NCI-H2171 (cell line): ENCODE measurements around the gene CABLES1.
A peak's percentile ranks its signal among the peaks of the same experiment; 100 is the strongest.

Experiments
- DNase-seq: peaks from one replicate; lab custom pipeline; 2025; lab: John Stamatoyannopoulos, UW

CABLES1 gene

GRCh38 chr18:23241833-23242496 is 106.7 kb downstream of the CABLES1 start:
- DNase-seq, result peak; percentile 43

GRCh38 chr18:23243178-23243577 is 107.9 kb downstream of the CABLES1 start:
- no peak for DNase-seq

DNA sequence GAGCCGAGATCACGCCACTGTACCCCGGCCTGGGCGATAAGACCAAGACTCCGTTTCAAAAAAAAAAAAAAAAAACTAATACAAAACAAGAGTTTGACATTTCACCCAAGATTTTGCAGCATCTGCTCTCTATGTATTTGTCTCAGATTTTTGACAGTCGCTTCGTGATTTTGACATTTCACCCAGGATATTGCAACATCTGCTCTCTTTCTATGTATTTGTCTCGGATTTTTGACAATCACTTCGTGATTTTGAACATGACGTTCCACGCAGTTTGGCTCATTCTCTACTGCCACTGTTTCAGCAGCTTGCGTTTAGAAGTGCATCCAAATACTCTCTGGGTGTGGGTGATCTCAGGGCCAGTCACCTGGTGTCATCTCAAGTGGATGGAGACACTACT is 108.5 kb downstream of the CABLES1 start:
- no peak for DNase-seq

GRCh38 chr18:23244401-23244800 is 109.1 kb downstream of the CABLES1 start:
- peak; percentile 71 for DNase-seq

- no peak for DNase-seq
Measured at GRCh38 chr18:23245461-23245860, 110.2 kb downstream of the CABLES1 start.

DNA sequence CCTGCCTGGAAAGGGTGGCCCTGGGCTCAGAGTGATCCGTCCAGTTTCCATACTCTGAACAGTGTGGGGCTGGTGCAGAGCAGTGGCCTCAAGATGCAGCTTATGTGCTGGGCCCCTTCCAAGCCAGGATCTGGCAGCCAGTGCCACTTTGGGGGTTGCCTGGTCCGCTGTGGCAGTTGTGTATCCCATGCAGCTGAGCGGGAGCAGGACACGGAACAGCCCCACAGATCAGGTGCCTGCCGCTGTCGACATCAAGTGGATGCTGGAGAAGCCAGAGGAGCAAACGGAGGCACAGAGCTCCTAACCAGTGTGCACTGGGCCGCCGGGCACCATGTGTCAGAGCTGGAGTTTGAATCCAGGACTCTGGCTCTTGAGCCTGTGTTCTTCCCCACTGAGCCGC is 112.0 kb downstream of the CABLES1 start:
- DNase-seq, result no peak

- no peak for DNase-seq
Measured at GRCh38 chr18:23247896-23248295, 112.6 kb downstream of the CABLES1 start.

DNA sequence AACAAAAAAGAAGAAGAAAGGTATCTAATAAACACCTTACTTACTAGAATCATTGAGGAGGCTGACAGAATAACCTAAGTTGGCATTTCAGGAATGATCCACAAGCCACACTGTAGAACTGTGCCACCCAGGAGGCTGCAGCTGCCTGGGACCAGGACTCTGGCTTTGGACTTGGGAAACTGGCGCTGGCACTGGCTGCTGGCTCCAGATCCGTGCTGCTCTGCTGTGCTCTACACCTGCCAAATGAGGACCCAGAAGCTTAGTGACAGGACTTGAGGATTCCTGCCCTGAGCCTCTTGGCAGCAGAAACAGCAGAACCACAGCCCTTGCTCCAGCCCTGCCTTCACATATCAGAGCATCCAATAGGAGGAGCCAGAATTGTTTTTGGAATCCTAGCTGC is 113.5 kb downstream of the CABLES1 start:
- DNase-seq, result no peak

GRCh38 chr18:23249348-23249747 is 114.1 kb downstream of the CABLES1 start:
- no peak for DNase-seq

DNA sequence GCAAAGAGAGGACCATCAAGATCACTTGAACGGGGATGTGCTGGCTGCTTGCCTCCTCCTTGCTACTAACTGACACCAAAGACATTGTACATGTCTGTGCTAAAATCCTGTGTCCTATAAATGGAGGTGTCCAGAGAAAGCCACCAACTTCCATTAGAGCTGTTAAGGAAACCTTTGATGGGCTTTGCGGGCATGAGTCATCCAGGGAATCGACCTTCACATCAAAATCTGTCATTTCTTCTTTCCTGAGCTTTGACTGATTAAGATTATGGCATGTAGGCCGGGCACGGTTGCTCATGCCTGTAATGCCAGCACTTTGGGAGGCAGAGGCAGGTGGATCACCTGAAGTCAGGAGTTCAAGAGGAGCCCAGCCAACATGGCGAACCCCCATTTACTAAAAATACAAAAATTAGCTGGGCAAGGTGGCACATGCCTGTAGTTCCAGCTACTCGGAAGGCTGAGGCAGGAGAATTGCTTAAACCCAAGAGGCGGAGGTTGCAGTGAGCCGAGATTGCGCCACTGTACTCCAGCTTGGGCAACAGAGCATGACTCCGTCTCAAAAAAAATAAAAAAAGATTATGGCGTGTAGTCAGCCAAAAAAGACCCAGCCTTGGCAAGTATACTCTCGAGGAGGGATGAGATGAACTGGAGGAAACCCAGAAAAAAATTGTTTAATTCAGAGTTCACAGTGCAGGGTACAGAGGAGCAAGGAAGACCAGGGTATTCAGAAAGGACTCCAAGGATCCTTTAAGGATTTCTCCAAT is 115.8 kb downstream of the CABLES1 start:
- DNase-seq, result no peak

DNA sequence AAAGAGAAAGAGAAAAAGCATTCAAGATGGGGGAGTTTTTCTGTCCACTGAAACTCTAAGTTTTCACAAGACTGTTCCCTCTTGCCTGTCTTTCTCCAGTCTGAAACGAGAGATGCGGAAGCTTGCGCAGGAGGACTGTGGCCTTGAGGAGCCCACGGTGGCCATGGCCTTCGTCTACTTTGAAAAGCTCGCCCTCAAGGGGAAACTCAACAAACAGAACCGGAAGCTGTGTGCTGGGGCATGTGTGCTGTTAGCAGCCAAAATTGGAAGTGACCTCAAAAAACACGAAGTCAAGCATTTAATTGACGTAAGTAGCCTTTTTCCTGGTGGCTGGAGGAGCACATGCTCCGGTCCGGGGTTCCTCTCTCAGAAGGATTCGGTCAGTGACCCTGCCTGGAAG is 118.3 kb downstream of the CABLES1 start:
- no peak for DNase-seq

GRCh38 chr18:23257137-23257536 is 121.9 kb downstream of the CABLES1 start:
- DNase-seq, result no peak

DNA sequence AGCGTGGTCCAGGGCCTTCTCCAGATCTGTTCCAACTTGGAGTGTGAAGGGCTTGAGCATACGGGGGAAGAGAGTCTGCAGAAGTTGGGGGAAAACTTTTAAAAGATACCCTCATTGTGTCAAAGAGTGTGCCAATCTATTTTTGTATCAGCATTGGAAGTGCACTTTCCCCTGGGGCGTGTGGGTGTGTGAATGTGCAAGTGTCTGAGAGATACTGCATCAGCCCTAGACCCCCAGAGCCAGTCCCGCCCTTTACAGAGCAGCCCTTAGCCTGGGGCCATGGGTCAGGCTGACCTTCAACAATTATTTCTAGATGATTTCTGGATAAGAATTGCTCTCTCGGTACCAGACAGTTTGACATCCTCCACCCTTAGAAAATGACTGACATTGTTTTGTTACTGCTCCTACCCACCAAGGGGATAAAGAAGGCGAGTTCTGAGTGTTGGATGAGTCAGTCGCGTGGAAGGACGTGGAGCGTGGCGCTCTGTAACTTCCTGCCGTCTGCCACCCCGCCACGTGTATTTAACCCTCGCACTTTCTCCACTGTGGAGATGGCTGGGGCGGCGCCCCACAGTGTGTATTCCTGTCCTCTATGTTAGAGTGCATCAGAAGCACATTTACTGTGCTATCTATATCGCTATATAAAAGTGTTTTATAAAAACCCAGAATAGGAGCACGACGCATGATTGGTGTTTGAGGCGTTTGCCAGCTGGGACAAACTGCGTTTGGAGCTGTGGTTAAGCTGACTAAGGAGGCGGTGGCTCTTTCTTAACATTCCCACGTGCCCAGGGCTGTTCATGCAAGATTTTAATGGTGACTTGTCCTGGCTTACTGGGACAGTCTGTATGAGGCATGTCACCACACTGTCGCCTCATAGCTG is 122.6 kb downstream of the CABLES1 start:
- no peak for DNase-seq

- no peak for DNase-seq
Measured at GRCh38 chr18:23258566-23259469, 123.5 kb downstream of the CABLES1 start.

- peak; percentile 45 for DNase-seq
Measured at GRCh38 chr18:23259701-23260681, 124.7 kb downstream of the CABLES1 start.

DNA sequence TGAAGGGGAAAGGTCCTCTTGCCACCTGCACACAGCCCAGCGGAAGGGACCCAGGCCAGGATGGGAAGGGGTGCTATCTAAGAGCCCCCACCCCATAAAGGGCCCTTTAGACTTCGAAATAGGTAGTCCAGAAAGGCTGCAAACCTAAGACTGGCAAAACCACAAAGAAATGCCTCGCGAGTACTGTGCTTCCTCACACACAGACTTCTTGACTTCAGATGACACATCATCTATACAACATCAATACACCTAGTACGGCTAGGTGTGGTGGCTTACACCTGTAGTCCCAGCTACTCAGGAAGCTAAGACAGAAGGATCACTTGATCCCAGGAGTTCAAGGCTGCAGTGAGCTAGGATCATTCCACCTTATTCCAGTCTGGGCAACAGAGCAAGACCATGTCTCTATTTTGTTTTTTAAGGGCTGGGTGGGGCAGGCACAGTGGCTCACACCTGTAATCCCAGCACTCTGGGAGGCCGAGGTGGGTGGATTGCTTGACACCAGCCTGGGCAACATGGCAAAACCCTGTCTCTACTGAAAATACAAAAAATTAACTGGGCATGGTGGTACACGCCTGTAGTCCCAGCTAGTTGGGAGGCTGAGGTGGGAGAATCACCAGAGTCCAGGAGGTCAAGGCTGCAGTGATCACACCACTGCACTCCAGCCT is 125.8 kb downstream of the CABLES1 start:
- no peak for DNase-seq

GRCh38 chr18:23263551-23264235 is 128.4 kb downstream of the CABLES1 start:
- no peak for DNase-seq

- no peak for DNase-seq
Measured at GRCh38 chr18:23265682-23266399, 130.6 kb downstream of the CABLES1 start.
